SK-N-SH (cell line): ENCODE results near the gene MARS1. TPM values are rescaled to one million over a fixed set of nuclear protein-coding genes. Genes with fewer than 3 reads are reported as not detected.

Experiments used
- CTCF ChIA-PET: fragments of 300-600, 350-600 bp; formaldehyde crosslinking; extraction: SDS; loops from one replicate; lab custom pipeline; 2021; lab: Yijun Ruan, JAX
- POLR2A ChIA-PET: fragments of 350-600 bp; sonication (Branson Sonifier 250); formaldehyde crosslinking; extraction: SDS; loops from one replicate; lab custom pipeline; 2020; ENCODE audit warnings: antibody characterized with exemption, inconsistent platforms; lab: Yijun Ruan, JAX
- DNase-seq: peaks from one replicate; pipeline ENCODE4 v3.0.0; 2012
- H2AFZ ChIP-seq: fragments of 200-600 bp; sonication (generic); 2 replicates; pipeline ENCODE4 v1.8.1; 2016; ENCODE audit warnings: antibody characterized with exemption, mild to moderate bottlenecking, low read depth
- H3F3A ChIP-seq: fragments of 200-600 bp; sonication (generic); replicated peaks from 2 replicates; pipeline ENCODE3; 2016; ENCODE audit warnings: antibody characterized with exemption, mild to moderate bottlenecking; ENCODE audit not compliant: insufficient read depth
- H3K27ac ChIP-seq, 2 experiments: fragments of 200-500 bp in 1 of 2; fragments of 200-600 bp in 1 of 2; sonication (Bioruptor generic) in 1 of 2; sonication (generic), shearing (Covaris generic) in 1 of 2; 2 replicates each; pipeline versions ENCODE4 v1.5.1 to v1.6.1; 2014 to 2016; ENCODE audit warnings: low read depth in 2 of 2, inconsistent platforms in 1 of 2, low read length in 1 of 2, mild to moderate bottlenecking in 1 of 2, mixed read lengths in 1 of 2
- H3K27me3 ChIP-seq: fragments of 200-600 bp; sonication (generic), shearing (Covaris generic); 2 replicates; pipeline ENCODE4 v1.6.1; 2016; ENCODE audit warnings: mixed run types; ENCODE audit not compliant: insufficient read depth
- H3K36me3 ChIP-seq, 2 experiments: fragments of 200-500 bp in 1 of 2; fragments of 200-600 bp in 1 of 2; sonication (Bioruptor generic) in 1 of 2; sonication (generic) in 1 of 2; replicated peaks in 1 of 2; 2 replicates each; pipeline versions ENCODE3 to v1.5.1; 2014 to 2016; ENCODE audit warnings: low read length in 1 of 2, mild to moderate bottlenecking in 1 of 2; ENCODE audit not compliant: insufficient read depth in 2 of 2, control insufficient read depth in 1 of 2
- H3K4me1 ChIP-seq, 2 experiments: fragments of 200-500 bp in 1 of 2; fragments of 200-600 bp in 1 of 2; sonication (Bioruptor generic) in 1 of 2; sonication (generic), shearing (Covaris generic) in 1 of 2; 2 replicates each; pipeline versions ENCODE4 v1.5.1 to v1.6.1; 2014 to 2016; ENCODE audit warnings: low read depth in 1 of 2, low read length in 1 of 2, mixed run types in 1 of 2; ENCODE audit not compliant: insufficient read depth in 2 of 2, control insufficient read depth in 1 of 2
- H3K4me2 ChIP-seq: fragments of 200-600 bp; sonication (generic), shearing (Covaris generic); 2 replicates; pipeline ENCODE4 v1.6.1; 2017; ENCODE audit warnings: mixed run types
- H3K4me3 ChIP-seq, 2 experiments: fragments of 200-500 bp in 1 of 2; fragments of 200-600 bp in 1 of 2; sonication (Bioruptor generic) in 1 of 2; sonication (generic), shearing (Covaris generic) in 1 of 2; 2 replicates each; pipeline versions ENCODE4 v1.5.1 to v1.8.1; 2014 to 2016; ENCODE audit warnings: low read depth in 2 of 2, inconsistent platforms in 1 of 2, low read length in 1 of 2, mild to moderate bottlenecking in 1 of 2, mixed read lengths in 1 of 2, moderate library complexity in 1 of 2
- H3K79me2 ChIP-seq: fragments of 200-600 bp; sonication (generic); 2 replicates; pipeline ENCODE4 v1.8.1; 2017; ENCODE audit warnings: mild to moderate bottlenecking; ENCODE audit not compliant: insufficient read depth
- H3K9ac ChIP-seq: fragments of 200-600 bp; sonication (generic); 2 replicates; pipeline ENCODE4 v1.6.1; 2017; ENCODE audit warnings: mixed run types
- H3K9me2 ChIP-seq: fragments of 200-600 bp; sonication (generic); 2 replicates; pipeline ENCODE4 v1.6.1; 2017; ENCODE audit warnings: mixed run types
- H3K9me3 ChIP-seq: fragments of 200-600 bp; sonication (generic); 2 replicates; pipeline ENCODE4 v1.6.1; 2017; ENCODE audit warnings: mixed run types, mild to moderate bottlenecking, moderate library complexity
- H4K20me1 ChIP-seq: fragments of 200-600 bp; sonication (generic); 2 replicates; pipeline ENCODE4 v1.6.1; 2017; ENCODE audit warnings: mild to moderate bottlenecking, mixed run types; ENCODE audit not compliant: insufficient read depth
- EP300 ChIP-seq, 2 experiments: IDR thresholded peaks; 2 replicates each; pipeline versions ENCODE4 v1.4.0 to v1.6.1; 2012; ENCODE audit warnings: borderline replicate concordance in 1 of 2, low read depth in 1 of 2, low read length in 1 of 2
- EZH2phosphoT487 ChIP-seq: fragments of 200-600 bp; sonication (generic); IDR thresholded peaks from 2 replicates; pipeline ENCODE4 v1.6.1; 2017; ENCODE audit warnings: low read depth, mixed run types, mild to moderate bottlenecking, antibody characterized with exemption, moderate library complexity, borderline replicate concordance
- FOSL2 ChIP-seq: IDR thresholded peaks from 2 replicates; pipeline ENCODE4 v1.4.0; 2012; ENCODE audit warnings: low read depth, mild to moderate bottlenecking, moderate library complexity, borderline replicate concordance
- FOXJ3 ChIP-seq: sonication (generic); formaldehyde crosslinking; IDR thresholded peaks from 2 replicates; pipeline ENCODE4 v1.5.1; 2020; ENCODE audit warnings: mild to moderate bottlenecking, missing genetic modification reagents
- GABPA ChIP-seq: IDR thresholded peaks from 2 replicates; pipeline ENCODE4 v1.4.0; 2012; ENCODE audit warnings: low read depth, mild to moderate bottlenecking
- GATA2 ChIP-seq: sonication (generic); formaldehyde crosslinking; IDR thresholded peaks from 2 replicates; pipeline ENCODE4 v1.5.0; 2020; ENCODE audit warnings: mild to moderate bottlenecking, missing genetic modification reagents
- IRF3 ChIP-seq: fragments of 150-350 bp; IDR thresholded peaks from 2 replicates; pipeline ENCODE4 v1.6.1; 2016; ENCODE audit warnings: mild to moderate bottlenecking, low read depth, low read length
- JUND ChIP-seq: IDR thresholded peaks from 2 replicates; pipeline ENCODE4 v1.4.0; 2012
- MEF2A ChIP-seq: IDR thresholded peaks from 2 replicates; pipeline ENCODE4 v1.4.0; 2012; ENCODE audit warnings: low read depth, borderline replicate concordance
- NFIC ChIP-seq: IDR thresholded peaks from 2 replicates; pipeline ENCODE4 v1.4.0; 2012; ENCODE audit warnings: borderline replicate concordance
- NRF1 ChIP-seq: IDR thresholded peaks from 2 replicates; pipeline ENCODE4 v1.6.1; 2012; ENCODE audit warnings: low read depth, mild to moderate bottlenecking, low read length
- RAD21 ChIP-seq: IDR thresholded peaks from 2 replicates; pipeline ENCODE4 v1.6.1; 2012; ENCODE audit warnings: mild to moderate bottlenecking, low read length
- RCOR1 ChIP-seq: fragments of 150-350 bp; IDR thresholded peaks from 2 replicates; pipeline ENCODE4 v1.6.1; 2017; ENCODE audit warnings: antibody characterized with exemption, low read length
- TAF1 ChIP-seq: IDR thresholded peaks from 2 replicates; pipeline ENCODE4 v1.6.1; 2012; ENCODE audit warnings: low read depth, mild to moderate bottlenecking, low read length, moderate library complexity, borderline replicate concordance
- TCF12 ChIP-seq: IDR thresholded peaks from 2 replicates; pipeline ENCODE4 v1.4.0; 2012
- USF2 ChIP-seq: fragments of 150-350 bp; IDR thresholded peaks from 2 replicates; pipeline ENCODE4 v1.6.1; 2017; ENCODE audit warnings: antibody characterized with exemption, low read length, low read depth, borderline replicate concordance
- WGBS: methylation state at CpG from one replicate; pipeline ENCODE4 v1.1.6; 2017; ENCODE audit warnings: low lambda C conversion rate; 5-methylcytosine and 5-hydroxymethylcytosine counted together
- polyA plus RNA-seq, 3 experiments: library from polyadenylated mRNA; depleted of rRNA; stranded (reverse); fragments of >200 nt; gene quantifications; 2 replicates each; pipeline ENCODE4 v1.2.3, GENCODE V29; 2012
- TF ChIP-seq, protein P1 (sequence below): IDR thresholded peaks from 2 replicates; pipeline ENCODE4 v1.4.0; 2012; ENCODE audit warnings: low read depth, borderline replicate concordance
- TF ChIP-seq, protein P2 (sequence below): IDR thresholded peaks from 2 replicates; pipeline ENCODE4 v1.4.0; 2012; ENCODE audit warnings: low read depth, borderline replicate concordance
- TF ChIP-seq, protein P3 (sequence below): fragments of 200-600 bp; sonication (generic); IDR thresholded peaks from 2 replicates; pipeline ENCODE4 v1.6.1; 2017; ENCODE audit warnings: antibody characterized with exemption, mild to moderate bottlenecking, moderate library complexity
- TF ChIP-seq, protein P4 (sequence below): IDR thresholded peaks from 2 replicates; pipeline ENCODE4 v1.4.0; 2012; ENCODE audit warnings: low read depth

The MARS1 gene
- polyA plus RNA-seq, 1 of the 3 experiments (the other 2 are of a cell fraction), result 158 TPM

DNA sequence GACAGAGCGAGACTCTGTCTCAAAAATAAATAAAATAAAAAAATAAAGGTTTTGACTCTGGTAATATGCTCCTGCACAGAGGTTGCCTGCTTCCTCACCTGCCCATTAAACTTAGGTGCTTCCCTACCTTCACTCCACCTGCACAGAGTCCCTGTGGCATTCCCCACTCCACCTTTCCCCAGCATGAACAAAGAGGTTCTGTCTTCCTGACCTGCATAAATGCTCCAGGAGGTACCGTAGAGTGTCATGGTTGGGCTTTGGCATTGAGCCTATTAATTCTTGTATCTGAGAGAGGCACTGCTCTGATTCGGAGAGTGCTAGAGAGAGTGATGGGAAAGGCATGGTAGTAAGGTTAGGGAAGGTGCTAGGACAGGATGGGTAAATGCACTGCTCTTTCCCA, 14.5 kb upstream of the MARS1 start:
- DNase-seq, result no peak
- Histone ChIP-seq H3K79me2 (no peaks in the 10 kb centered on the region), H3K9ac (no peak overlapping the region), H4K20me1 (no peaks in the 10 kb centered on the region), H3K27ac (no peak overlapping the region), H2AFZ (no peak overlapping the region), H3K4me3 (no peak overlapping the region), H3K9me2 (no peaks in the 10 kb centered on the region), H3K9me3 (no peaks in the 10 kb centered on the region), H3K4me1 (peaks cover 0 to 10% of the 10 kb centered on the region in 2 experiments; a peak in 3 of 4 replicates), H3K4me2 (no peak overlapping the region), H3F3A (no peaks in the 10 kb centered on the region), H3K36me3 (no peaks in the 10 kb centered on the region), H3K27me3 (peaks cover 81% of the 10 kb centered on the region)
- TF ChIP-seq, protein P1, sequence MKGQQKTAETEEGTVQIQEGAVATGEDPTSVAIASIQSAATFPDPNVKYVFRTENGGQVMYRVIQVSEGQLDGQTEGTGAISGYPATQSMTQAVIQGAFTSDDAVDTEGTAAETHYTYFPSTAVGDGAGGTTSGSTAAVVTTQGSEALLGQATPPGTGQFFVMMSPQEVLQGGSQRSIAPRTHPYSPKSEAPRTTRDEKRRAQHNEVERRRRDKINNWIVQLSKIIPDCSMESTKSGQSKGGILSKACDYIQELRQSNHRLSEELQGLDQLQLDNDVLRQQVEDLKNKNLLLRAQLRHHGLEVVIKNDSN, result no peak
- no peak for TF ChIP-seq MEF2A
- no peak for TF ChIP-seq NFIC
- TF ChIP-seq, protein P2, sequence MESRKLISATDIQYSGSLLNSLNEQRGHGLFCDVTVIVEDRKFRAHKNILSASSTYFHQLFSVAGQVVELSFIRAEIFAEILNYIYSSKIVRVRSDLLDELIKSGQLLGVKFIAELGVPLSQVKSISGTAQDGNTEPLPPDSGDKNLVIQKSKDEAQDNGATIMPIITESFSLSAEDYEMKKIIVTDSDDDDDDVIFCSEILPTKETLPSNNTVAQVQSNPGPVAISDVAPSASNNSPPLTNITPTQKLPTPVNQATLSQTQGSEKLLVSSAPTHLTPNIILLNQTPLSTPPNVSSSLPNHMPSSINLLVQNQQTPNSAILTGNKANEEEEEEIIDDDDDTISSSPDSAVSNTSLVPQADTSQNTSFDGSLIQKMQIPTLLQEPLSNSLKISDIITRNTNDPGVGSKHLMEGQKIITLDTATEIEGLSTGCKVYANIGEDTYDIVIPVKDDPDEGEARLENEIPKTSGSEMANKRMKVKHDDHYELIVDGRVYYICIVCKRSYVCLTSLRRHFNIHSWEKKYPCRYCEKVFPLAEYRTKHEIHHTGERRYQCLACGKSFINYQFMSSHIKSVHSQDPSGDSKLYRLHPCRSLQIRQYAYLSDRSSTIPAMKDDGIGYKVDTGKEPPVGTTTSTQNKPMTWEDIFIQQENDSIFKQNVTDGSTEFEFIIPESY, result no peak
- TF ChIP-seq RCOR1, result no peak
- no peak for TF ChIP-seq RAD21
- TF ChIP-seq TCF12, result no peak
- 37% methylated on average over 3 of the region's 3 CpGs for WGBS
- CTCF ChIA-PET, result interaction anchor here (1.2 to 4.8 kb wide), 4 partner anchors 13 to 259 kb away, joined by 3 to 67 read pairs (median 6); partner anchors contain the start of genes GLI1 and MARS1
- POLR2A ChIA-PET, result no interaction called here

DNA sequence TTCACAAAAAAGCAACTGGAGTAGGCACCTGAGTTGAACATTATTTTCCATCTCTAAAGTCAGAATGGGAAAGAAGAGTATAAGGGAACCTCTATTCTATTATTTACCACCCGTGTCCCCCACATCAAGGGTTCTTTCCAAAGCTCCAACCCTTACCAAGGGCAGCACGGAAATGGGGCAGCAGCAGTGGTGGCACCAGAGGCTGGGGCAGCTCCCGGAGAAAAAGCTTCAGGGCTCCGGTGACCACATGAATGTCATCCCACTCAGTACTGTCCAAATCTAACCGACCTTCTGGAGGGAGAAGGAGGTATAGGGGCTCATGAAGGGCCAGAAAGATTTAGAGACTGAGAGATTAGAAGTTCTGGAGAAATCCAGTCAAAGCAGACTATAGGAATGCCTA, 14.0 kb upstream of the MARS1 start:
- ChIA-PET POLR2A (no interaction called here), CTCF (interaction anchor here (0.9 to 4.8 kb wide), 6 partner anchors 13 to 260 kb away, joined by 3 to 67 read pairs (median 4); partner anchors contain the start of genes GLI1 and MARS1)
- TF ChIP-seq IRF3, result no peak
- TF ChIP-seq TAF1, result no peak
- no peak for TF ChIP-seq USF2
- TF ChIP-seq GATA2 (CRISPR knock-in tag), result no peak
- TF ChIP-seq NRF1, result no peak
- no peak for TF ChIP-seq EZH2phosphoT487
- TF ChIP-seq FOXJ3, result no peak
- TF ChIP-seq FOSL2, result no peak
- TF ChIP-seq EP300 (IDR thresholded peaks at IDR 0.05; ENCODE audit: borderline replicate concordance in 1 of 2, low read depth in 1 of 2, low read length in 1 of 2), result no peak
- TF ChIP-seq, protein P3, sequence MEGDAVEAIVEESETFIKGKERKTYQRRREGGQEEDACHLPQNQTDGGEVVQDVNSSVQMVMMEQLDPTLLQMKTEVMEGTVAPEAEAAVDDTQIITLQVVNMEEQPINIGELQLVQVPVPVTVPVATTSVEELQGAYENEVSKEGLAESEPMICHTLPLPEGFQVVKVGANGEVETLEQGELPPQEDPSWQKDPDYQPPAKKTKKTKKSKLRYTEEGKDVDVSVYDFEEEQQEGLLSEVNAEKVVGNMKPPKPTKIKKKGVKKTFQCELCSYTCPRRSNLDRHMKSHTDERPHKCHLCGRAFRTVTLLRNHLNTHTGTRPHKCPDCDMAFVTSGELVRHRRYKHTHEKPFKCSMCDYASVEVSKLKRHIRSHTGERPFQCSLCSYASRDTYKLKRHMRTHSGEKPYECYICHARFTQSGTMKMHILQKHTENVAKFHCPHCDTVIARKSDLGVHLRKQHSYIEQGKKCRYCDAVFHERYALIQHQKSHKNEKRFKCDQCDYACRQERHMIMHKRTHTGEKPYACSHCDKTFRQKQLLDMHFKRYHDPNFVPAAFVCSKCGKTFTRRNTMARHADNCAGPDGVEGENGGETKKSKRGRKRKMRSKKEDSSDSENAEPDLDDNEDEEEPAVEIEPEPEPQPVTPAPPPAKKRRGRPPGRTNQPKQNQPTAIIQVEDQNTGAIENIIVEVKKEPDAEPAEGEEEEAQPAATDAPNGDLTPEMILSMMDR, result no peak
- TF ChIP-seq MEF2A, result no peak
- TF ChIP-seq, protein P4, sequence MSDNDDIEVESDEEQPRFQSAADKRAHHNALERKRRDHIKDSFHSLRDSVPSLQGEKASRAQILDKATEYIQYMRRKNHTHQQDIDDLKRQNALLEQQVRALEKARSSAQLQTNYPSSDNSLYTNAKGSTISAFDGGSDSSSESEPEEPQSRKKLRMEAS, result no peak
- no peak for TF ChIP-seq GABPA
- no peak for TF ChIP-seq RCOR1
- no peak for TF ChIP-seq JUND

More for the DNA sequence above, 14.0 kb upstream of the MARS1 start:
- H3K27me3 ChIP-seq, result peaks cover 76% of the 10 kb centered on the region
- no peak overlapping the region for H3K4me3 ChIP-seq
- DNase-seq, result no peak
- no peaks in the 10 kb centered on the region for H4K20me1 ChIP-seq
- no peaks in the 10 kb centered on the region for H3K9me2 ChIP-seq
- no peak overlapping the region for H2AFZ ChIP-seq
- H3K27ac ChIP-seq, result no peak overlapping the region
- no peaks in the 10 kb centered on the region for H3F3A ChIP-seq
- H3K79me2 ChIP-seq, result no peaks in the 10 kb centered on the region
- WGBS, result 41% methylated on average over 5 of the region's 5 CpGs
- no peak overlapping the region for H3K9ac ChIP-seq
- H3K9me3 ChIP-seq, result no peaks in the 10 kb centered on the region
- H3K4me2 ChIP-seq, result no peak overlapping the region
- H3K4me1 ChIP-seq, result peaks cover 0 to 10% of the 10 kb centered on the region in 2 experiments; a peak in 3 of 4 replicates
- H3K36me3 ChIP-seq, result no peaks in the 10 kb centered on the region
